ENCODE results near the gene GATA1.

GATA1 gene

GRCh38 chrX:48839686-48840085 is 53.3 kb downstream of the GATA1 start:
- Mint-ChIP-seq H3K4me1 (peaks cover 3% of the 10 kb centered on the region), H3K27ac (peak overlapping the region in 1 of 2 donors; percentile 19), H3K9me3 (no peaks in the 10 kb centered on the region)

More at GRCh38 chrX:48839686-48840085, 53.3 kb downstream of the GATA1 start:
- ATAC-seq, result no peak
- Mint-ChIP-seq H3K27me3 (peaks cover 12% of the 10 kb centered on the region), H3K4me3 (no peak overlapping the region)
- no peak for DNase-seq
